ENCODE results near the gene BRF1.
"Not testable (repeated sequence)": the region's sequence is repeated elsewhere in the genome, so short reads cannot be mapped to it uniquely, and the experiment has no call there.

The BRF1 gene

GRCh38 chr14:105328678-105329390 is 28.0 kb upstream of the BRF1 start:
- Histone ChIP-seq H3K9ac (ENCODE audit: low read length) (no peak overlapping the region), H3K4me1 (ENCODE audit: control insufficient read depth, insufficient read depth, low read length) (peaks cover 7% of the 10 kb centered on the region), H3K4me3 (ENCODE audit: low read length) (no peak overlapping the region), H3K27ac (ENCODE audit: low read depth, low read length) (no peak overlapping the region), H3K27me3 (ENCODE audit: control insufficient read depth, insufficient read depth, low read length) (no peaks in the 10 kb centered on the region), H3K36me3 (ENCODE audit: control insufficient read depth, insufficient read depth, low read length) (no peaks in the 10 kb centered on the region)

- Histone ChIP-seq H3K36me3 (ENCODE audit: control insufficient read depth, insufficient read depth, low read length) (no peaks in the 10 kb centered on the region), H3K27ac (ENCODE audit: low read depth, low read length) (no peak overlapping the region), H3K4me3 (ENCODE audit: low read length) (no peak overlapping the region), H3K9ac (ENCODE audit: low read length) (no peak overlapping the region), H3K27me3 (ENCODE audit: control insufficient read depth, insufficient read depth, low read length) (no peaks in the 10 kb centered on the region), H3K4me1 (ENCODE audit: control insufficient read depth, insufficient read depth, low read length) (peaks cover 10% of the 10 kb centered on the region)
These were observed 27.4 kb upstream of the BRF1 start for GRCh38 chr14:105328070-105328677.

GRCh38 chr14:105327695-105328045 is 26.9 kb upstream of the BRF1 start:
- H3K4me1 ChIP-seq (ENCODE audit: control insufficient read depth, insufficient read depth, low read length) = peaks cover 13% of the 10 kb centered on the region
- not testable (repeated sequence) for H3K4me3 ChIP-seq (ENCODE audit: low read length); H3K9ac ChIP-seq (ENCODE audit: low read length); H3K27ac ChIP-seq (ENCODE audit: low read depth, low read length); H3K27me3 ChIP-seq (ENCODE audit: control insufficient read depth, insufficient read depth, low read length); H3K36me3 ChIP-seq (ENCODE audit: control insufficient read depth, insufficient read depth, low read length)

- H3K27ac ChIP-seq (ENCODE audit: low read depth, low read length) = no peak overlapping the region
- H3K9ac ChIP-seq (ENCODE audit: low read length) = no peak overlapping the region
- H3K27me3 ChIP-seq (ENCODE audit: control insufficient read depth, insufficient read depth, low read length) = no peaks in the 10 kb centered on the region
- no peak overlapping the region for H3K4me3 ChIP-seq (ENCODE audit: low read length)
- H3K4me1 ChIP-seq (ENCODE audit: control insufficient read depth, insufficient read depth, low read length) = peaks cover 13% of the 10 kb centered on the region
- H3K36me3 ChIP-seq (ENCODE audit: control insufficient read depth, insufficient read depth, low read length) = no peaks in the 10 kb centered on the region
These were observed 26.3 kb upstream of the BRF1 start for GRCh38 chr14:105326891-105327694.

GRCh38 chr14:105326568-105326867 is 25.7 kb upstream of the BRF1 start:
- Histone ChIP-seq H3K4me1 (ENCODE audit: control insufficient read depth, insufficient read depth, low read length) (peaks cover 13% of the 10 kb centered on the region), H3K36me3 (ENCODE audit: control insufficient read depth, insufficient read depth, low read length) (no peaks in the 10 kb centered on the region), H3K9ac (ENCODE audit: low read length) (no peak overlapping the region), H3K27ac (ENCODE audit: low read depth, low read length) (no peak overlapping the region), H3K4me3 (ENCODE audit: low read length) (no peak overlapping the region), H3K27me3 (ENCODE audit: control insufficient read depth, insufficient read depth, low read length) (no peaks in the 10 kb centered on the region)

- H3K9ac ChIP-seq (ENCODE audit: low read length) = no peak overlapping the region
- no peak overlapping the region for H3K4me3 ChIP-seq (ENCODE audit: low read length)
- no peaks in the 10 kb centered on the region for H3K27me3 ChIP-seq (ENCODE audit: control insufficient read depth, insufficient read depth, low read length)
These were observed 25.1 kb upstream of the BRF1 start for GRCh38 chr14:105325716-105326567.

GRCh38 chr14:105325303-105325702 is 24.5 kb upstream of the BRF1 start:
- Histone ChIP-seq H3K4me3 (ENCODE audit: low read length) (no peak overlapping the region), H3K27ac (ENCODE audit: low read depth, low read length) (no peak overlapping the region)

More at GRCh38 chr14:105325716-105326567, 25.1 kb upstream of the BRF1 start:
- H3K4me1 ChIP-seq (ENCODE audit: control insufficient read depth, insufficient read depth, low read length) = peaks cover 13% of the 10 kb centered on the region
- H3K36me3 ChIP-seq (ENCODE audit: control insufficient read depth, insufficient read depth, low read length) = no peaks in the 10 kb centered on the region
- no peak overlapping the region for H3K27ac ChIP-seq (ENCODE audit: low read depth, low read length)

GRCh38 chr14:105324871-105325270 is 24.1 kb upstream of the BRF1 start:
- no peak overlapping the region for H3K27ac ChIP-seq (ENCODE audit: low read depth, low read length)
- H3K4me1 ChIP-seq (ENCODE audit: control insufficient read depth, insufficient read depth, low read length) = peaks cover 13% of the 10 kb centered on the region
- no peak overlapping the region for H3K4me3 ChIP-seq (ENCODE audit: low read length)
- no peak overlapping the region for H3K9ac ChIP-seq (ENCODE audit: low read length)
- no peaks in the 10 kb centered on the region for H3K27me3 ChIP-seq (ENCODE audit: control insufficient read depth, insufficient read depth, low read length)
- no peaks in the 10 kb centered on the region for H3K36me3 ChIP-seq (ENCODE audit: control insufficient read depth, insufficient read depth, low read length)

More at GRCh38 chr14:105325303-105325702, 24.5 kb upstream of the BRF1 start:
- no peak overlapping the region for H3K9ac ChIP-seq (ENCODE audit: low read length)
- H3K27me3 ChIP-seq (ENCODE audit: control insufficient read depth, insufficient read depth, low read length) = no peaks in the 10 kb centered on the region
- peaks cover 13% of the 10 kb centered on the region for H3K4me1 ChIP-seq (ENCODE audit: control insufficient read depth, insufficient read depth, low read length)
- no peaks in the 10 kb centered on the region for H3K36me3 ChIP-seq (ENCODE audit: control insufficient read depth, insufficient read depth, low read length)

- Histone ChIP-seq H3K27ac (ENCODE audit: low read depth, low read length) (peak overlapping the region; percentile 18), H3K27me3 (ENCODE audit: control insufficient read depth, insufficient read depth, low read length) (no peaks in the 10 kb centered on the region), H3K9ac (ENCODE audit: low read length) (no peak overlapping the region), H3K4me3 (ENCODE audit: low read length) (no peak overlapping the region), H3K36me3 (ENCODE audit: control insufficient read depth, insufficient read depth, low read length) (no peaks in the 10 kb centered on the region), H3K4me1 (ENCODE audit: control insufficient read depth, insufficient read depth, low read length) (peaks cover 13% of the 10 kb centered on the region)
These were observed 23.4 kb upstream of the BRF1 start for GRCh38 chr14:105324080-105324778.

GRCh38 chr14:105323663-105324062 is 22.9 kb upstream of the BRF1 start:
- Histone ChIP-seq H3K27me3 (ENCODE audit: control insufficient read depth, insufficient read depth, low read length) (no peaks in the 10 kb centered on the region), H3K9ac (ENCODE audit: low read length) (no peak overlapping the region), H3K27ac (ENCODE audit: low read depth, low read length) (peak overlapping the region; percentile 18), H3K36me3 (ENCODE audit: control insufficient read depth, insufficient read depth, low read length) (no peaks in the 10 kb centered on the region), H3K4me3 (ENCODE audit: low read length) (no peak overlapping the region), H3K4me1 (ENCODE audit: control insufficient read depth, insufficient read depth, low read length) (peaks cover 13% of the 10 kb centered on the region)

GRCh38 chr14:105322791-105323556 is 22.2 kb upstream of the BRF1 start:
- Histone ChIP-seq H3K4me3 (ENCODE audit: low read length) (no peak overlapping the region), H3K27ac (ENCODE audit: low read depth, low read length) (no peak overlapping the region), H3K36me3 (ENCODE audit: control insufficient read depth, insufficient read depth, low read length) (no peaks in the 10 kb centered on the region), H3K27me3 (ENCODE audit: control insufficient read depth, insufficient read depth, low read length) (no peaks in the 10 kb centered on the region), H3K4me1 (ENCODE audit: control insufficient read depth, insufficient read depth, low read length) (peaks cover 13% of the 10 kb centered on the region), H3K9ac (ENCODE audit: low read length) (no peak overlapping the region)
